Measurements from ENCODE around the gene ZBTB1.
"Not testable (repeated sequence)": the region's sequence is repeated elsewhere in the genome, so short reads cannot be mapped to it uniquely, and the experiment has no call there.

Gene ZBTB1

DNA sequence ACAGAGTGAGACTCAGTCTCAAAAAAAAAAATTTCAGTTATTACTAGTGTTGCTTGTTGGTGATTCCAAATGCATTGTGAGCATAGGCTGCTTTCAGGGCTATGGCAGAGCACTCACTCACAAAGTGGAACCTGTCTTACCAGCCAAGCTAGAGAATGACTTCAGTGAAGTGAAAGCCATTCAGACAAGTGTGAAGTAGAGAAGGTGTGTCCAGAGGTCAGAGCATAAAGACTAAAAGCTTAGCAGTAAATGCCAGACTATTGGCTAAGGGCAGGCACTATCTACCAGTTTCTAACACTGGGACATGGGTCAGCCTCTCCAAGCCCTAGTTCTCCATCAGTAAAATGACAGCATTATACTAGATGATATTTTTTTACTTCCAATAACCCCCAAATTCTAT is 57.9 kb downstream of the ZBTB1 start:
- no peak overlapping the region for H3K4me3 ChIP-seq (replicated peaks; ENCODE audit: low read depth, low read length)
- DNase-seq (ENCODE audit: extremely low read depth, low read depth) = no peak
- TF ChIP-seq, protein P1, sequence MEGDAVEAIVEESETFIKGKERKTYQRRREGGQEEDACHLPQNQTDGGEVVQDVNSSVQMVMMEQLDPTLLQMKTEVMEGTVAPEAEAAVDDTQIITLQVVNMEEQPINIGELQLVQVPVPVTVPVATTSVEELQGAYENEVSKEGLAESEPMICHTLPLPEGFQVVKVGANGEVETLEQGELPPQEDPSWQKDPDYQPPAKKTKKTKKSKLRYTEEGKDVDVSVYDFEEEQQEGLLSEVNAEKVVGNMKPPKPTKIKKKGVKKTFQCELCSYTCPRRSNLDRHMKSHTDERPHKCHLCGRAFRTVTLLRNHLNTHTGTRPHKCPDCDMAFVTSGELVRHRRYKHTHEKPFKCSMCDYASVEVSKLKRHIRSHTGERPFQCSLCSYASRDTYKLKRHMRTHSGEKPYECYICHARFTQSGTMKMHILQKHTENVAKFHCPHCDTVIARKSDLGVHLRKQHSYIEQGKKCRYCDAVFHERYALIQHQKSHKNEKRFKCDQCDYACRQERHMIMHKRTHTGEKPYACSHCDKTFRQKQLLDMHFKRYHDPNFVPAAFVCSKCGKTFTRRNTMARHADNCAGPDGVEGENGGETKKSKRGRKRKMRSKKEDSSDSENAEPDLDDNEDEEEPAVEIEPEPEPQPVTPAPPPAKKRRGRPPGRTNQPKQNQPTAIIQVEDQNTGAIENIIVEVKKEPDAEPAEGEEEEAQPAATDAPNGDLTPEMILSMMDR (IDR thresholded peaks at IDR 0.05; ENCODE audit: low read depth, low read length, missing control alignments) = no peak

DNA sequence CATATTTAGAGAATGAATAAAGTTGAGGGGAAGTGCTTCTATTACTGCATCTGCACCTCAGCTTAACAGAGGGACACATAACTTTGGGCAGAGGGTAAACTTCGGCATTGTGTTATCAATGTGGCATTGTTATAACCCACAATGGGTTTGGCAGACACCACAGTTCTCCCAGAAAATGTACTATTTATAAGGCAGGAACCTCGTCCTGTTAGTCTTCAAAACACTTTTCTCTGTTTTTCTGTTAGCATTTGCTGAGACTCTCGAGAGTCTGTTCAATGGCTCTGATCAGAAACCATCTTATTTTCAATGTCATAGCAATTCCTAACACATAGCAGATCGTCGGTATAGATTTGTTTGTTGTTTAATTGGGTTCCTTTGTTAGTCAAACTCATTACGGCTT is 59.1 kb downstream of the ZBTB1 start:
- TF ChIP-seq, protein P1 (IDR thresholded peaks at IDR 0.05; ENCODE audit: low read depth, low read length, missing control alignments) = no peak
- DNase-seq (ENCODE audit: extremely low read depth, low read depth) = no peak
- H3K4me3 ChIP-seq (replicated peaks; ENCODE audit: low read depth, low read length) = no peak overlapping the region

DNA sequence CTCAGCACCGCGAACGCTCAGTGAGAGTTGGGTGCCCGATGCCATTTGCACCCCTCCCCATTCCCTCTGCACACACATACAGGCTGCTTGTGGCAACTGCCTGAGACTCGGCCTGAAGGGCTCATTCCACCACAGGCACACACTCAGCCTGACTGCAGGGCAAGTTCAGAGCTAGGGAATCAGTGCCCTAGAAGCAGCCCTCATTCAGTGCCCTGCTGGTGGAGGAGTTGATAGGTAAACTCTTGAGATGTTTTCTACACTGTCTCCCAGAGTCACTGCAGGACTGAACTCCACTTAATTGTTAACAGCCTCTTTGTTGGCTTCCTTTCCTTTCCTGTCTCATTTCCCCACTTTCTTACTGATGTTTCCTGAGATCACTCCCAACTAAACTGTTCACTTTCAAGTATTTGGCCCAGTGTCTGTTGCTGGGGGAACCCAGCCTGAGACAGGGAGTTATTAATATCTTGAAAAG is 62.1 kb downstream of the ZBTB1 start:
- H3K4me3 ChIP-seq (replicated peaks; ENCODE audit: low read depth, low read length) = no peak overlapping the region
- DNase-seq (ENCODE audit: extremely low read depth, low read depth) = peak; percentile 17
- TF ChIP-seq, protein P1 (IDR thresholded peaks at IDR 0.05; ENCODE audit: low read depth, low read length, missing control alignments) = no peak

DNA sequence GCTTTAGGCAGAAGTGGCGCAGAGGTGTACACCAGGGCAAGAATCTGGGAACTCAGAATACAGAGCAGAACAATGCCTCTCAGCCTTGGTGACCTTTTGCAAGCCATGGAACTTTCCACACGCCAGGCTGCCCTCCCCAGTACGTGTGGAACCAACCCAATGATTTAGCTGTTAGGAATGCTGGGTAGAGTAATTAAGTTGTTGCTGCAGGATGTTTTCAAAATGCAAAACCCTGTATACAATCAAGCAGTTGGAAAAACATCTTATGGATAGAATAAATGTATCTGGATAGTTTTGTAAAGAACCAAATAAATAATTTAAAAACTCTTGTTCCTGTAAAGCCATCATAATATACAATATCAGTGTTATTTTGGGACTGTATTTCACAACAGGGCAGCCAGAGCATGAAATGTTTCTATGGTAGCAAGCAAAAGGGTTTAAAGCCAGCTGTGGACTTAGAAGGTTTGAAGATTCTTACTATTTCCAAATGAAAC is 64.6 kb downstream of the ZBTB1 start:
- peak; percentile 27 for DNase-seq (ENCODE audit: extremely low read depth, low read depth)
- TF ChIP-seq, protein P1 (IDR thresholded peaks at IDR 0.05; ENCODE audit: low read depth, low read length, missing control alignments) = no peak

DNA sequence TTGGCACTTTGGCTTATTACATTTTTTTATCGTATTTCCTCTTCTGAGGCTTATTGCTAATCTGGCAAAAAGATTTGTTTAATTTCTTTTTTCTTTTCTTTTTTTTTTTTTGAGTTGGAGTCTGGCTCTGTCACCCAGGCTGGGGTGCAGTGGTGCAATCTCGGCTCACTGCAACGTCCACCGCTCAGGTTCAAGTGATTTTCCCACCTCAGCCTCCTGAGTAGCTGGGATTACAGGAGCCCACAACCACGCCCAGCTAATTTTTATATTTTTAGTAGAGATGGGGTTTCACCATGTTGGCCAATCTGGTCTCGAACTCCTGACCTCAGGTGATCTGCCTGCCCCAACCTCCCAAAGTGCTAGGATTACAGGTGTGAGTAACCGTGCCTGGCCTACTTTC is 65.1 kb downstream of the ZBTB1 start:
- not testable (repeated sequence) for H3K4me3 ChIP-seq (replicated peaks; ENCODE audit: low read depth, low read length); DNase-seq (ENCODE audit: extremely low read depth, low read depth)

More for the DNA sequence above, 64.6 kb downstream of the ZBTB1 start:
- no peak overlapping the region for H3K4me3 ChIP-seq (replicated peaks; ENCODE audit: low read depth, low read length)

DNA sequence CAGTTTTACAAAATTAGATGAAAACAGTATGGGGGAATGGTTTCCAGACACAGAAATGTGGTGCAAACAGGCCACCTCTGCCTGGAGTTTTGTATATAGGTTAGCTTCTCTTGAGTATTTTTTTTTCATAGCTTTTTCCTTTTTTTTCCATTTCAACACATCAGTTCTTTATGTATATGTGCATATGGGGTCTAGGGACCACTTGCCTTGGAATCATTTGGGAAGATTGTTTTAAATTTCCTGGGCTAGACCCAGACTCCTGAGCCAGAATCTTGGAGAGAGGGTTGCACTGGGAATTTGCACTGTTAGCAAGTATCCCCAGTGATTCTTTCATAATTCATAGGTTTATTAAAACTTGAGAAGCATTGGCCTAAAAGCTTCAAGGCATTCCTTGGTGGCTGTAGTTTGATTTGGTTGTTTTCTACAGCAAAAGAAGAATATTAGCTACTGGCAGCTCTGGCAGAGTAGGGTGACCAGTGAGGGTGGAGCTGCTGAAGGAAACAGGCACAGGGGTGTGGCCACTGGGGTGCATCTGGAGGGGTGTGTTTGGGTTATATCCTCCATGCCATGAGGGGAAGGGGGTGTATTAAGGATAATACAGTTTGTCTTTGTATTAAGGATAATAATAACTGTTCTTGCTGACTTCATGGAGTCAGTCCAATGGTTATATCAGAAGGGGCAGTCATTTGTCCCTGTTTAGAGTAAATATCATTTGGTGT is 68.0 kb downstream of the ZBTB1 start:
- no peak overlapping the region for H3K4me3 ChIP-seq (replicated peaks; ENCODE audit: low read depth, low read length)
- TF ChIP-seq, protein P1 (IDR thresholded peaks at IDR 0.05; ENCODE audit: low read depth, low read length, missing control alignments) = no peak
- no peak for DNase-seq (ENCODE audit: extremely low read depth, low read depth)

DNA sequence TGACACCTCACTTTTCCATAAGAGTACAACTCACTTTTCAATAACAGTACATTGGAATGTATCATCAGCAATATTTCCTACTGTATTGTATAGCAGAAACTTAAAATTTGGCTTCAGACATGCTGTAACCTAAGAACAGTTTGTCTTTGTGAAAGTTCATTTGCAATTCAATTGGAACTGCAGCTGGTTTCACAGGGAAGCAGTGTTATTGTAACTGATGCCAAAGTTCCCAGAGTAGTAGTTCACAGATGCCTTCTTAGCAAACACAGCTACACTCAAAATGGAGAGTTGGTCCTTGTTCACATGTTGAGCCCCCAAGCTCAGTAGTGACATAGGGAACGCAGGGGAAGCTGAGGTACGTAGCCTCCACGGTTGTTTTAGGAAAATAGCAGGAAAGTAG is 68.5 kb downstream of the ZBTB1 start:
- DNase-seq (ENCODE audit: extremely low read depth, low read depth) = no peak
- H3K4me3 ChIP-seq (replicated peaks; ENCODE audit: low read depth, low read length) = no peak overlapping the region

More for the DNA sequence above, 68.5 kb downstream of the ZBTB1 start:
- TF ChIP-seq, protein P1 (IDR thresholded peaks at IDR 0.05; ENCODE audit: low read depth, low read length, missing control alignments) = no peak

Data from HFF-Myc (cell line).